Kidney (tissue), 14 donors: ENCODE results near the gene PITPNC1. TPM values are rescaled to one million over a fixed set of nuclear protein-coding genes. Genes with fewer than 3 reads are reported as not detected.
A peak's percentile ranks its signal among the peaks of the same experiment; 100 is the strongest.

ENCODE experiments used
- DNase-seq, 5 donors: peaks; one replicate each; pipeline ENCODE4 v3.0.0-alpha.2; 2013 to 2020
- FAIRE-seq: peaks from 2 replicates; lab custom pipeline; 2012; peaks lifted over from hg19 to GRCh38; lab: Jason Lieb, UNC
- H3K27ac ChIP-seq, 2 donors: one replicate each; pipeline ENCODE4 v1.7.0; 2013; ENCODE audit warnings: low read depth in 2 of 2, low read length in 2 of 2, inconsistent platforms in 1 of 2
- H3K27me3 ChIP-seq: one replicate; pipeline ENCODE4 v1.7.1; 2013; ENCODE audit warnings: low read length, inconsistent platforms; ENCODE audit not compliant: control insufficient read depth, insufficient read depth
- H3K36me3 ChIP-seq, 3 donors: one replicate each; pipeline versions ENCODE4 v1.7.0 to v1.7.1; 2013; ENCODE audit warnings: low read length in 3 of 3, control low read depth in 1 of 3, inconsistent platforms in 1 of 3; ENCODE audit not compliant: insufficient read depth in 3 of 3, control insufficient read depth in 2 of 3
- H3K4me1 ChIP-seq, 3 donors: one replicate each; pipeline versions ENCODE4 v1.7.0 to v1.7.1; 2013; ENCODE audit warnings: low read length in 3 of 3, inconsistent platforms in 1 of 3, low read depth in 1 of 3; ENCODE audit not compliant: control insufficient read depth in 2 of 3, insufficient read depth in 2 of 3
- H3K4me3 ChIP-seq, 3 donors: one replicate each; pipeline versions ENCODE4 v1.7.0 to v1.8.1; 2013; ENCODE audit warnings: low read length in 3 of 3, control low read depth in 1 of 3, inconsistent platforms in 1 of 3
- H3K9ac ChIP-seq, 3 donors: one replicate each; pipeline versions ENCODE4 v1.7.0 to v1.7.1; 2013; ENCODE audit warnings: low read length in 3 of 3, control low read depth in 1 of 3, inconsistent platforms in 1 of 3
- H3K9me3 ChIP-seq, 3 donors: one replicate each; pipeline versions ENCODE4 v1.7.0 to v1.7.1; 2013; ENCODE audit warnings: low read length in 3 of 3, control low read depth in 1 of 3, inconsistent platforms in 1 of 3; ENCODE audit not compliant: control insufficient read depth in 2 of 3, insufficient read depth in 1 of 3
- intact Hi-C: fragments of 100-400 bp; cut with DNase I; formaldehyde crosslinking; loops from one replicate; pipeline ENCODE4 v1.11.1; 2022
- polyA plus RNA-seq: library from polyadenylated mRNA; stranded (reverse); fragments of 350-450 nt; fragmentation: Illumina TruSeq; extraction: RNeasy Lipid Tissue Mini Kit (QIAGEN cat#74804); gene quantifications from one replicate; pipeline ENCODE4 v1.2.3, GENCODE V29; 2014; ENCODE audit warnings: low read depth, low replicate concordance; ENCODE audit not compliant: insufficient read depth
- total RNA-seq: library from RNA; stranded (reverse); fragmentation: NEBNext Ultra II Directional; extraction: Animal tissue kit (Norgen Biotek cat#: 25700); gene quantifications from one replicate; pipeline ENCODE4 v1.2.1, GENCODE V29; 2021
- TF ChIP-seq, protein P1 (sequence below): IDR thresholded peaks from 3 replicates; pipeline ENCODE4 v1.5.1; 2012; ENCODE audit warnings: mild to moderate bottlenecking, moderate library complexity, borderline replicate concordance; ENCODE audit not compliant: insufficient read depth; ENCODE audit errors: extremely low read depth
- donor health status: control.
- donor health status: control.
- donor health status: control.
- donor health status: control.
- donor health status: control.
- donor health status: DM: yes; HTN: yes; CAD: no.
- donor health status: Normal renal cell carcinoma (clear cell type).

PITPNC1 gene
- total and polyA plus RNA-seq, 2 donors from 2014 or later, result 14.2 to 41.3 TPM

GRCh38 chr17:67372751-67373150, 4.3 kb upstream of the PITPNC1 start:
- TF ChIP-seq, protein P1, sequence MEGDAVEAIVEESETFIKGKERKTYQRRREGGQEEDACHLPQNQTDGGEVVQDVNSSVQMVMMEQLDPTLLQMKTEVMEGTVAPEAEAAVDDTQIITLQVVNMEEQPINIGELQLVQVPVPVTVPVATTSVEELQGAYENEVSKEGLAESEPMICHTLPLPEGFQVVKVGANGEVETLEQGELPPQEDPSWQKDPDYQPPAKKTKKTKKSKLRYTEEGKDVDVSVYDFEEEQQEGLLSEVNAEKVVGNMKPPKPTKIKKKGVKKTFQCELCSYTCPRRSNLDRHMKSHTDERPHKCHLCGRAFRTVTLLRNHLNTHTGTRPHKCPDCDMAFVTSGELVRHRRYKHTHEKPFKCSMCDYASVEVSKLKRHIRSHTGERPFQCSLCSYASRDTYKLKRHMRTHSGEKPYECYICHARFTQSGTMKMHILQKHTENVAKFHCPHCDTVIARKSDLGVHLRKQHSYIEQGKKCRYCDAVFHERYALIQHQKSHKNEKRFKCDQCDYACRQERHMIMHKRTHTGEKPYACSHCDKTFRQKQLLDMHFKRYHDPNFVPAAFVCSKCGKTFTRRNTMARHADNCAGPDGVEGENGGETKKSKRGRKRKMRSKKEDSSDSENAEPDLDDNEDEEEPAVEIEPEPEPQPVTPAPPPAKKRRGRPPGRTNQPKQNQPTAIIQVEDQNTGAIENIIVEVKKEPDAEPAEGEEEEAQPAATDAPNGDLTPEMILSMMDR, result no peak
- FAIRE-seq, result no peak
- intact Hi-C loops, result no loop called here

DNA sequence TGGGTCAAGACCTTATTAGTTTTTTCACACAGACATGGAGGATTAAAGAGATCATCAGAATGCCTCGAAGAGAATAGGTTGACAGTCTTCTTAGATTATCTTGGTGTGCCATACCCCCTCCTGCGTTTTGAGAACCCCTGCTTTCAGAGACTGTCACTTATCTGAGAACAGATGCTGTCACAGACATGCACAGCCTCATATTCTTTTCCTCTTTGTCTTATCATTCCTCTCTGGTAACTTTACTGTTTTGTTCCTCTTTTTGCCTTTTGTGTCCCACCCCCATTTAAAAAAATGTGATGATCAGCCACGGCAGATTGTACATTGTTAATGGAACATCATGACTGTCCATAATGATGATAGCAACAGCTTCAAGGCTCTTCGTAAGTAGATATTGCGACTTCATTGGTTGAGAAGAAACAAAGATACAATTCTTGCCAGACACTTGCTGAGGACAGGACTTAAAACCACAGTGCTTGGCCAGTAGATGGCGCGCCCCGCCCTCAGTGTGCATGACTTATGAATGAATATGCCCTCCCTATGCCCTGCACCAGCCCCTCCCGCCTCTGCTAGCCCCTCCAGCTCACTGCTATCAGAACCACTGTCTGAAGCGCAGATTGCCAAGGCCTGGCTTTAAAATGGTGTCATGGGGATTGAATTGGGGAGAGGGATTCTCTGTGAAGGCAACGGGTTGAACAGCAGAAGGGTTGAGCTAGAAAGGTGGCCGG, 2.6 kb upstream of the PITPNC1 start:
- no peak for FAIRE-seq
- Histone ChIP-seq H3K27me3 (no peaks in the 10 kb centered on the region), H3K36me3 (no peaks in the 10 kb centered on the region), H3K4me1 (peaks cover 3 to 12% (median 6%) of the 10 kb centered on the region in 3 donors), H3K4me3 (no peak overlapping the region), H3K9me3 (no peaks in the 10 kb centered on the region), H3K27ac (no peak overlapping the region), H3K9ac (peak overlapping the region in 1 of 3 donors; percentile 22)
- intact Hi-C loops, result loop anchor here (5.0 kb wide), 1 partner anchor 318 kb away; no protein-coding TSS in a partner anchor
- TF ChIP-seq, protein P1, result peak; percentile 93
- DNase-seq, result peak; percentile 86 to 93 (median 87)

More at GRCh38 chr17:67372751-67373150, 4.3 kb upstream of the PITPNC1 start:
- Histone ChIP-seq H3K27me3 (no peaks in the 10 kb centered on the region), H3K4me3 (no peak overlapping the region), H3K9ac (no peak overlapping the region), H3K36me3 (no peaks in the 10 kb centered on the region), H3K4me1 (peaks cover 3 to 8% (median 6%) of the 10 kb centered on the region in 3 donors), H3K27ac (no peak overlapping the region), H3K9me3 (no peaks in the 10 kb centered on the region)
- DNase-seq, result no peak

- TF ChIP-seq, protein P1, result no peak
- H3K9ac ChIP-seq, result no peak overlapping the region
- H3K4me1 ChIP-seq, result peaks cover 3 to 12% (median 6%) of the 10 kb centered on the region in 3 donors
- FAIRE-seq, result no peak
- H3K9me3 ChIP-seq, result no peaks in the 10 kb centered on the region
- no peaks in the 10 kb centered on the region for H3K27me3 ChIP-seq
- no peaks in the 10 kb centered on the region for H3K36me3 ChIP-seq
- no peak overlapping the region for H3K4me3 ChIP-seq
- intact Hi-C loops, result loop anchor here (5.0 kb wide), 1 partner anchor 317 kb away; no protein-coding TSS in a partner anchor
- DNase-seq, result no peak
- H3K27ac ChIP-seq, result no peak overlapping the region
Observed at GRCh38 chr17:67375054-67375427, 2.0 kb upstream of the PITPNC1 start.
